Motor neuron (in vitro differentiated cells): Measurements from ENCODE around the gene PARVB. TPM values are rescaled to one million over a fixed set of nuclear protein-coding genes. Genes with fewer than 3 reads are reported as not detected.
A peak's percentile ranks its signal among the peaks of the same experiment; 100 is the strongest.
"Not testable (repeated sequence)": the region's sequence is repeated elsewhere in the genome, so short reads cannot be mapped to it uniquely, and the experiment has no call there.

ENCODE experiments used
- ATAC-seq, 8 experiments: fragments of 200-7000 bp; cut with Tn5 transposase; replicated peaks in 6 of 8; 2 replicates each; pipeline ENCODE4 v1.8.0; 2021; ENCODE audit warnings: mild to moderate bottlenecking in 8 of 8, moderate library complexity in 8 of 8
- H3K27ac ChIP-seq, 2 donors: fragments of 250-450 bp; sonication (Bioruptor Pico); 2 replicates each; pipeline ENCODE4 v1.9.0; 2021; ENCODE audit warnings: antibody characterized with exemption in 2 of 2, mild to moderate bottlenecking in 2 of 2, moderate library complexity in 1 of 2
- H3K4me1 ChIP-seq, 2 donors: fragments of 250-450 bp; sonication (Bioruptor Pico); replicated peaks in 1 of 2; 2 replicates each; pipeline ENCODE4 v1.6.1; 2021; ENCODE audit warnings: antibody characterized with exemption in 2 of 2, mild to moderate bottlenecking in 2 of 2, moderate library complexity in 1 of 2
- H3K4me3 ChIP-seq, 5 donors: fragments of 250-450 bp; sonication (Bioruptor Pico); 2 replicates each; pipeline ENCODE4 v1.9.0; 2021; ENCODE audit warnings: antibody characterized with exemption in 5 of 5, mild to moderate bottlenecking in 5 of 5, moderate library complexity in 4 of 5
- WGBS, 10 experiments: fragments of 450-650 bp; shearing (Covaris generic); methylation state at CpG; one replicate each; pipeline ENCODE4 v1.0.0; 2022; 5-methylcytosine and 5-hydroxymethylcytosine counted together
- in situ Hi-C, 9 experiments: fragments of 400-800 bp; cut with MboI; loops; one replicate each; pipeline ENCODE4 v1.15.0; 2021; ENCODE audit warnings: low sequenced_read_pairs in 9 of 9, low pct_unique_long_range_greater_than_20kb in 2 of 9; ENCODE audit not compliant: unreplicated experiment in 9 of 9
- total RNA-seq, 8 experiments: library from RNA; unstranded; fragments of 300-600 nt; gene quantifications; 2 replicates each; pipeline versions ENCODE4 v1.2.3 to v1.2.4, GENCODE V29; 2022

The PARVB gene
- total RNA-seq, 8 experiments from 2014 or later: 0.65 to 66.5 (median 3.3) TPM

GRCh38 chr22:44051358-44051757, 27.3 kb downstream of the PARVB start:
- peak in 2 of 8 experiments; percentile 14 to 20 for ATAC-seq
- H3K27ac ChIP-seq: no peak overlapping the region
- WGBS, 10 experiments: 70 to 97% (median 86%) methylated on average over 2 to 5 of the region's 6 CpGs; no CpG with 5 or more reads in 6 of the 10 experiments
- no peak overlapping the region for H3K4me3 ChIP-seq
- in situ Hi-C loops: no loop called here
- peaks cover 14 to 23% of the 10 kb centered on the region in 2 donors for H3K4me1 ChIP-seq

GRCh38 chr22:44051961-44052360, 27.9 kb downstream of the PARVB start:
- 52 to 100% (median 69%) methylated on average over 2 to 7 of the region's 13 CpGs; no CpG with 5 or more reads in 3 of the 10 experiments for WGBS, 10 experiments
- in situ Hi-C loops: no loop called here
- no peak overlapping the region for H3K4me3 ChIP-seq
- ATAC-seq: peak in 1 of 8 experiments; percentile 6
- H3K27ac ChIP-seq: no peak overlapping the region
- peaks cover 14 to 23% of the 10 kb centered on the region in 2 donors for H3K4me1 ChIP-seq

- 80 to 96% (median 90%) methylated on average over 1 to 7 of the region's 16 CpGs; no CpG with 5 or more reads in 3 of the 10 experiments for WGBS, 10 experiments
- in situ Hi-C loops: no loop called here
- H3K4me3 ChIP-seq: no peak overlapping the region
- H3K27ac ChIP-seq: no peak overlapping the region
- H3K4me1 ChIP-seq: peaks cover 9 to 14% of the 10 kb centered on the region in 2 donors
- ATAC-seq: no peak
These were observed 31.7 kb downstream of the PARVB start for GRCh38 chr22:44055805-44056204.

GRCh38 chr22:44056649-44057048, 32.5 kb downstream of the PARVB start:
- in situ Hi-C loops, ATAC-seq, H3K4me3 ChIP-seq, H3K27ac ChIP-seq: not testable (repeated sequence)
- H3K4me1 ChIP-seq: peaks cover 5 to 11% of the 10 kb centered on the region in 2 donors
- WGBS, 10 experiments: 20 to 100% (median 76%) methylated on average over 1 to 2 of the region's 4 CpGs; no CpG with 5 or more reads in 6 of the 10 experiments

- Histone ChIP-seq H3K27ac (no peak overlapping the region), H3K4me1 (peaks cover 2 to 5% of the 10 kb centered on the region in 2 donors), H3K4me3 (no peak overlapping the region)
- peak in 2 of 8 experiments; percentile 23 to 41 for ATAC-seq
- in situ Hi-C loops: no loop called here
- 29 to 100% (median 87%) methylated on average over 1 to 5 of the region's 11 CpGs; no CpG with 5 or more reads in 2 of the 10 experiments for WGBS, 10 experiments
These were observed 33.4 kb downstream of the PARVB start for GRCh38 chr22:44057401-44057987.

GRCh38 chr22:44063462-44064371, 39.6 kb downstream of the PARVB start:
- in situ Hi-C loops: no loop called here
- 58 to 100% (median 93%) methylated on average over 1 to 9 of the region's 35 CpGs; no CpG with 5 or more reads in 4 of the 10 experiments for WGBS, 10 experiments

GRCh38 chr22:44067033-44067432, 42.9 kb downstream of the PARVB start:
- no peak for ATAC-seq
- Histone ChIP-seq H3K27ac (no peak overlapping the region), H3K4me3 (no peak overlapping the region), H3K4me1 (no peaks in the 10 kb centered on the region)
- in situ Hi-C loops: no loop called here
- WGBS, 10 experiments: 67 to 100% (median 81%) methylated on average over 1 to 5 of the region's 5 CpGs; no CpG with 5 or more reads in 4 of the 10 experiments

More at GRCh38 chr22:44063462-44064371, 39.6 kb downstream of the PARVB start:
- peaks cover 0 to 2% of the 10 kb centered on the region in 2 donors for H3K4me1 ChIP-seq
- H3K4me3 ChIP-seq: no peak overlapping the region
- no peak for ATAC-seq
- H3K27ac ChIP-seq: no peak overlapping the region

GRCh38 chr22:44067901-44068300, 43.8 kb downstream of the PARVB start:
- Histone ChIP-seq H3K27ac (no peak overlapping the region), H3K4me3 (no peak overlapping the region), H3K4me1 (no peaks in the 10 kb centered on the region)
- in situ Hi-C loops: no loop called here
- WGBS, 10 experiments: 67 to 100% (median 80%) methylated on average over 1 to 4 of the region's 10 CpGs; no CpG with 5 or more reads in 7 of the 10 experiments
- no peak for ATAC-seq

- Histone ChIP-seq H3K4me1 (no peaks in the 10 kb centered on the region), H3K4me3 (no peak overlapping the region), H3K27ac (no peak overlapping the region)
- ATAC-seq: peak in 1 of 8 experiments; percentile 34
- WGBS, 10 experiments: 80 to 100% (median 83%) methylated on average over 1 to 22 of the region's 30 CpGs; no CpG with 5 or more reads in 3 of the 10 experiments
- in situ Hi-C loops: no loop called here
These were observed 44.5 kb downstream of the PARVB start for GRCh38 chr22:44068422-44069191.

GRCh38 chr22:44070029-44070428, 45.9 kb downstream of the PARVB start:
- in situ Hi-C loops: no loop called here
- Histone ChIP-seq H3K27ac (no peak overlapping the region), H3K4me1 (peaks cover 8 to 10% of the 10 kb centered on the region in 2 donors), H3K4me3 (no peak overlapping the region)
- no peak for ATAC-seq
- whole genome bisulfite sequencing, 10 experiments: 80 to 100% (median 95%) methylated on average over 1 to 4 of the region's 5 CpGs; no CpG with 5 or more reads in 3 of the 10 experiments

- no peak overlapping the region for H3K4me3 ChIP-seq
- 20 to 100% (median 68%) methylated on average over 1 to 3 of the region's 14 CpGs; no CpG with 5 or more reads in 4 of the 10 experiments for WGBS, 10 experiments
- peaks cover 15 to 18% of the 10 kb centered on the region in 2 donors for H3K4me1 ChIP-seq
- H3K27ac ChIP-seq: no peak overlapping the region
- ATAC-seq: no peak
- in situ Hi-C loops: no loop called here
These were observed 47.8 kb downstream of the PARVB start for GRCh38 chr22:44071781-44072326.

GRCh38 chr22:44074337-44074984, 50.4 kb downstream of the PARVB start:
- no peak overlapping the region for H3K27ac ChIP-seq
- ATAC-seq: peak in 5 of 8 experiments; percentile 68 to 82 (median 73)
- WGBS, 10 experiments: 0 to 60% (median 20%) methylated on average over 1 to 2 of the region's 11 CpGs; no CpG with 5 or more reads in 7 of the 10 experiments
- H3K4me1 ChIP-seq: peaks cover 15 to 18% of the 10 kb centered on the region in 2 donors
- in situ Hi-C loops: no loop called here
- no peak overlapping the region for H3K4me3 ChIP-seq
